ENCODE measurements around the gene FAR1.

The FAR1 gene

GRCh38 chr11:13720940-13721339, 52.5 kb downstream of the FAR1 start:
- no peak overlapping the region for H3K4me2 ChIP-seq (ENCODE audit: low read depth, low read length)
- H3K27ac ChIP-seq (ENCODE audit: low read length), result no peak overlapping the region
- H4K20me1 ChIP-seq (ENCODE audit: insufficient read depth, low read length), result no peaks in the 10 kb centered on the region
- no peak overlapping the region for H3K9ac ChIP-seq (ENCODE audit: low read length)
- H3K4me1 ChIP-seq (ENCODE audit: low read length), result no peaks in the 10 kb centered on the region
- no peaks in the 10 kb centered on the region for H3K9me2 ChIP-seq (replicated peaks; ENCODE audit: insufficient read depth, low read length)
- no peaks in the 10 kb centered on the region for H3K79me2 ChIP-seq (ENCODE audit: low read length)
- TF ChIP-seq, protein P1, sequence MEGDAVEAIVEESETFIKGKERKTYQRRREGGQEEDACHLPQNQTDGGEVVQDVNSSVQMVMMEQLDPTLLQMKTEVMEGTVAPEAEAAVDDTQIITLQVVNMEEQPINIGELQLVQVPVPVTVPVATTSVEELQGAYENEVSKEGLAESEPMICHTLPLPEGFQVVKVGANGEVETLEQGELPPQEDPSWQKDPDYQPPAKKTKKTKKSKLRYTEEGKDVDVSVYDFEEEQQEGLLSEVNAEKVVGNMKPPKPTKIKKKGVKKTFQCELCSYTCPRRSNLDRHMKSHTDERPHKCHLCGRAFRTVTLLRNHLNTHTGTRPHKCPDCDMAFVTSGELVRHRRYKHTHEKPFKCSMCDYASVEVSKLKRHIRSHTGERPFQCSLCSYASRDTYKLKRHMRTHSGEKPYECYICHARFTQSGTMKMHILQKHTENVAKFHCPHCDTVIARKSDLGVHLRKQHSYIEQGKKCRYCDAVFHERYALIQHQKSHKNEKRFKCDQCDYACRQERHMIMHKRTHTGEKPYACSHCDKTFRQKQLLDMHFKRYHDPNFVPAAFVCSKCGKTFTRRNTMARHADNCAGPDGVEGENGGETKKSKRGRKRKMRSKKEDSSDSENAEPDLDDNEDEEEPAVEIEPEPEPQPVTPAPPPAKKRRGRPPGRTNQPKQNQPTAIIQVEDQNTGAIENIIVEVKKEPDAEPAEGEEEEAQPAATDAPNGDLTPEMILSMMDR (IDR thresholded peaks at IDR 0.05; ENCODE audit: low read length), result no peak
- no peak for TF ChIP-seq EZH2 (optimal IDR thresholded peaks at IDR 0.05; ENCODE audit: low read depth, low read length)
- no peak for TF ChIP-seq EZH2phosphoT487 (IDR thresholded peaks at IDR 0.05; ENCODE audit: low read length)
- DNase-seq, result no peak
- H3K27me3 ChIP-seq (replicated peaks; ENCODE audit: insufficient read depth, low read length), result no peaks in the 10 kb centered on the region
- no peak overlapping the region for H3K4me3 ChIP-seq (ENCODE audit: low read length)
- no peak overlapping the region for H2AFZ ChIP-seq (ENCODE audit: low read length)
- H3K36me3 ChIP-seq (replicated peaks; ENCODE audit: insufficient read depth, low read length), result peaks cover 4% of the 10 kb centered on the region; the same call in 1 of the 2 replicates
- H3F3A ChIP-seq (ENCODE audit: insufficient read depth, low read length), result no peaks in the 10 kb centered on the region
- no peaks in the 10 kb centered on the region for H3K9me3 ChIP-seq (replicated peaks; ENCODE audit: insufficient read depth, low read length)

- no peak overlapping the region for H3K27ac ChIP-seq (ENCODE audit: low read length)
- H3K9me2 ChIP-seq (replicated peaks; ENCODE audit: insufficient read depth, low read length), result no peaks in the 10 kb centered on the region
- H3K79me2 ChIP-seq (ENCODE audit: low read length), result no peaks in the 10 kb centered on the region
- no peak overlapping the region for H2AFZ ChIP-seq (ENCODE audit: low read length)
- H3K4me1 ChIP-seq (ENCODE audit: low read length), result no peaks in the 10 kb centered on the region
- no peak for DNase-seq
- no peaks in the 10 kb centered on the region for H3K27me3 ChIP-seq (replicated peaks; ENCODE audit: insufficient read depth, low read length)
- no peaks in the 10 kb centered on the region for H3F3A ChIP-seq (ENCODE audit: insufficient read depth, low read length)
- H3K9ac ChIP-seq (ENCODE audit: low read length), result no peak overlapping the region
- H3K4me2 ChIP-seq (ENCODE audit: low read depth, low read length), result no peak overlapping the region
- no peak for TF ChIP-seq EZH2phosphoT487 (IDR thresholded peaks at IDR 0.05; ENCODE audit: low read length)
- TF ChIP-seq EZH2 (optimal IDR thresholded peaks at IDR 0.05; ENCODE audit: low read depth, low read length), result no peak
- H3K4me3 ChIP-seq (ENCODE audit: low read length), result no peak overlapping the region
- no peaks in the 10 kb centered on the region for H3K9me3 ChIP-seq (replicated peaks; ENCODE audit: insufficient read depth, low read length)
- no peaks in the 10 kb centered on the region for H4K20me1 ChIP-seq (ENCODE audit: insufficient read depth, low read length)
- H3K36me3 ChIP-seq (replicated peaks; ENCODE audit: insufficient read depth, low read length), result peaks cover 4% of the 10 kb centered on the region; the same call in 1 of the 2 replicates
Measured at GRCh38 chr11:13721760-13722159, 53.3 kb downstream of the FAR1 start.

GRCh38 chr11:13726456-13726855, 58.0 kb downstream of the FAR1 start:
- no peak overlapping the region for H2AFZ ChIP-seq (ENCODE audit: low read length)
- DNase-seq, result no peak
- H3F3A ChIP-seq (ENCODE audit: insufficient read depth, low read length), result no peaks in the 10 kb centered on the region
- H3K9ac ChIP-seq (ENCODE audit: low read length), result no peak overlapping the region
- H3K27ac ChIP-seq (ENCODE audit: low read length), result no peak overlapping the region
- H3K4me3 ChIP-seq (ENCODE audit: low read length), result no peak overlapping the region
- no peaks in the 10 kb centered on the region for H3K27me3 ChIP-seq (replicated peaks; ENCODE audit: insufficient read depth, low read length)
- no peaks in the 10 kb centered on the region for H4K20me1 ChIP-seq (ENCODE audit: insufficient read depth, low read length)
- no peaks in the 10 kb centered on the region for H3K4me1 ChIP-seq (ENCODE audit: low read length)
- peaks cover 9% of the 10 kb centered on the region for H3K36me3 ChIP-seq (replicated peaks; ENCODE audit: insufficient read depth, low read length)
- H3K4me2 ChIP-seq (ENCODE audit: low read depth, low read length), result no peak overlapping the region
- no peaks in the 10 kb centered on the region for H3K9me3 ChIP-seq (replicated peaks; ENCODE audit: insufficient read depth, low read length)
- H3K79me2 ChIP-seq (ENCODE audit: low read length), result no peaks in the 10 kb centered on the region
- no peaks in the 10 kb centered on the region for H3K9me2 ChIP-seq (replicated peaks; ENCODE audit: insufficient read depth, low read length)
- no peak for TF ChIP-seq EZH2phosphoT487 (IDR thresholded peaks at IDR 0.05; ENCODE audit: low read length)

DNA sequence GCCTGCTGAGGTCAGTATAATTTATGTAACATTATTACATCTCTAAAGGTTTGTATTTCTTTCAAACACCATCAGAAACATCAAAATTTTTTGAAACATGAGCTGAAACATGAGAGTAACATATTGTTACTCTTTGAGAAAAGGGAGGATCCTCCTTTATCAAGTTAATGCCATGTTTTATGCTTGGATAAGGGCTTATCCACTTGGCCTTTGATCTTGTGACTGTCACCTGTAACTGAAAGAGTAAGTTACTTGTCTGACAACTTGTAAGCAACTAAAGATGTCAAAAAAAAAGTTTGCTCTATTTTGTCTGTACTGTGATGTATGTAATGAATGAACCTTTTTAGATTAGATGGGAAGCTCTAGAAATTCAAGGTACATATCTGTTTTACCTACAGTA, 59.6 kb downstream of the FAR1 start:
- H3K27ac ChIP-seq (ENCODE audit: low read length), result no peak overlapping the region
- TF ChIP-seq EZH2phosphoT487 (IDR thresholded peaks at IDR 0.05; ENCODE audit: low read length) (no peak), EZH2 (optimal IDR thresholded peaks at IDR 0.05; ENCODE audit: low read depth, low read length) (no peak)
- TF ChIP-seq, protein P1 (IDR thresholded peaks at IDR 0.05; ENCODE audit: low read length), result no peak
- H3K4me2 ChIP-seq (ENCODE audit: low read depth, low read length), result no peak overlapping the region
- H3K9ac ChIP-seq (ENCODE audit: low read length), result no peak overlapping the region
- no peaks in the 10 kb centered on the region for H3K27me3 ChIP-seq (replicated peaks; ENCODE audit: insufficient read depth, low read length)
- no peak for DNase-seq
- H4K20me1 ChIP-seq (ENCODE audit: insufficient read depth, low read length), result no peaks in the 10 kb centered on the region
- no peak overlapping the region for H2AFZ ChIP-seq (ENCODE audit: low read length)
- H3K4me1 ChIP-seq (ENCODE audit: low read length), result no peaks in the 10 kb centered on the region
- H3K79me2 ChIP-seq (ENCODE audit: low read length), result no peaks in the 10 kb centered on the region
- no peaks in the 10 kb centered on the region for H3K9me2 ChIP-seq (replicated peaks; ENCODE audit: insufficient read depth, low read length)
- H3K9me3 ChIP-seq (replicated peaks; ENCODE audit: insufficient read depth, low read length), result no peaks in the 10 kb centered on the region
- no peak overlapping the region for H3K4me3 ChIP-seq (ENCODE audit: low read length)
- H3K36me3 ChIP-seq (replicated peaks; ENCODE audit: insufficient read depth, low read length), result peaks cover 9% of the 10 kb centered on the region
- H3F3A ChIP-seq (ENCODE audit: insufficient read depth, low read length), result no peaks in the 10 kb centered on the region

Data from MM.1S (cell line).